ENCODE data around the gene GPR39. TPM values are rescaled to one million over a fixed set of nuclear protein-coding genes. Genes with fewer than 3 reads are reported as not detected.

The GPR39 gene
- total and polyA plus RNA-seq, 2 donors (not counting 3 experiments of a cell fraction or from before 2014, with no cell fraction given), result 0.03 to 0.20 TPM

GRCh38 chr2:132460781-132461180 lies 44.2 kb downstream of the GPR39 start:
- H3K4me3 ChIP-seq (replicated peaks in 1 of 3; ENCODE audit: insufficient read depth in 1 of 3, low read depth in 1 of 3, low read length in 3 of 3), result no peak overlapping the region
- H3K9me3 ChIP-seq (replicated peaks; ENCODE audit: control insufficient read depth, insufficient read depth, low read length), result peaks cover 4% of the 10 kb centered on the region
- POLR2A ChIA-PET, result no interaction called here
- H3K4me2 ChIP-seq (ENCODE audit: insufficient read depth, low read length), result no peak overlapping the region
- no peak overlapping the region for H2AFZ ChIP-seq (ENCODE audit: low read depth, low read length)
- dilution Hi-C loops (cut with MboI; ENCODE audit: extremely low pct_ligation_motif_present, low sequenced_read_pairs), result no loop called here
- H3K9me1 ChIP-seq (replicated peaks; ENCODE audit: control insufficient read depth, extremely low read depth, insufficient read depth, low read length), result no peaks in the 10 kb centered on the region
- intact Hi-C loops (cut with micrococcal nuclease), result no loop called here
- no peaks in the 10 kb centered on the region for H3K27me3 ChIP-seq (ENCODE audit: control insufficient read depth in 2 of 2, insufficient read depth in 2 of 2, low read length in 2 of 2)
- CTCF ChIA-PET, result no interaction called here
- no TSS peak for BruUV-seq (replicated peaks)
- DNase-seq (ENCODE audit: low read depth, low spot score) (no peak), FAIRE-seq (no peak)
- H3K27ac ChIP-seq (ENCODE audit: insufficient read depth, low read depth, low read length), result no peak overlapping the region
- H3K4me1 ChIP-seq (ENCODE audit: control insufficient read depth, extremely low read depth, insufficient read depth, low read length), result no peaks in the 10 kb centered on the region
- TF ChIP-seq MYC (IDR thresholded peaks at IDR 0.05; ENCODE audit: low read depth, low read length) (no peak), CTCF (IDR thresholded peaks at IDR 0.05; ENCODE audit: extremely low read depth in 1 of 2, insufficient read depth in 1 of 2, low read depth in 1 of 2, low read length in 2 of 2) (no peak), POLR2AphosphoS5 (IDR thresholded peaks at IDR 0.05; ENCODE audit: insufficient read depth, low read depth, low read length) (no peak), EZH2 (IDR thresholded peaks at IDR 0.05; ENCODE audit: borderline replicate concordance, low read depth, low read length, severe bottlenecking) (no peak), GATA2 (IDR thresholded peaks at IDR 0.05; ENCODE audit: insufficient read depth, insufficient read length, low read depth, low read length) (no peak)
- no peaks in the 10 kb centered on the region for H3K79me2 ChIP-seq (ENCODE audit: control insufficient read depth, insufficient read depth, low read length)
- no peaks in the 10 kb centered on the region for H4K20me1 ChIP-seq (replicated peaks; ENCODE audit: control insufficient read depth, extremely low read depth, insufficient read depth, low read length)
- H3K36me3 ChIP-seq (ENCODE audit: control insufficient read depth in 2 of 2, extremely low read depth in 1 of 2, insufficient read depth in 2 of 2, low read length in 2 of 2), result no peaks in the 10 kb centered on the region
- H3K9ac ChIP-seq (replicated peaks; ENCODE audit: extremely low read depth, insufficient read depth, low read length), result no peak overlapping the region

- no peaks in the 10 kb centered on the region for H3K9me1 ChIP-seq (replicated peaks; ENCODE audit: control insufficient read depth, extremely low read depth, insufficient read depth, low read length)
- no peak overlapping the region for H3K27ac ChIP-seq (ENCODE audit: insufficient read depth, low read depth, low read length)
- no peak overlapping the region for H3K9ac ChIP-seq (replicated peaks; ENCODE audit: extremely low read depth, insufficient read depth, low read length)
- no peaks in the 10 kb centered on the region for H3K4me1 ChIP-seq (ENCODE audit: control insufficient read depth, extremely low read depth, insufficient read depth, low read length)
- H3K4me2 ChIP-seq (ENCODE audit: insufficient read depth, low read length), result no peak overlapping the region
- no TSS peak for BruUV-seq (replicated peaks)
- CTCF ChIA-PET, result no interaction called here
- intact Hi-C loops (cut with micrococcal nuclease), result no loop called here
- no peak for FAIRE-seq
- dilution Hi-C loops (cut with MboI; ENCODE audit: extremely low pct_ligation_motif_present, low sequenced_read_pairs), result no loop called here
- no peak overlapping the region for H3K4me3 ChIP-seq (replicated peaks in 1 of 3; ENCODE audit: insufficient read depth in 1 of 3, low read depth in 1 of 3, low read length in 3 of 3)
- H3K27me3 ChIP-seq (ENCODE audit: control insufficient read depth in 2 of 2, insufficient read depth in 2 of 2, low read length in 2 of 2), result no peaks in the 10 kb centered on the region
- H2AFZ ChIP-seq (ENCODE audit: low read depth, low read length), result no peak overlapping the region
- no peaks in the 10 kb centered on the region for H3K79me2 ChIP-seq (ENCODE audit: control insufficient read depth, insufficient read depth, low read length)
- TF ChIP-seq GATA2 (IDR thresholded peaks at IDR 0.05; ENCODE audit: insufficient read depth, insufficient read length, low read depth, low read length) (no peak), EZH2 (IDR thresholded peaks at IDR 0.05; ENCODE audit: borderline replicate concordance, low read depth, low read length, severe bottlenecking) (no peak), CTCF (IDR thresholded peaks at IDR 0.05; ENCODE audit: extremely low read depth in 1 of 2, insufficient read depth in 1 of 2, low read depth in 1 of 2, low read length in 2 of 2) (no peak), FOS (IDR thresholded peaks at IDR 0.05; ENCODE audit: borderline replicate concordance, insufficient read depth, low read length) (no peak), POLR2A (IDR thresholded peaks at IDR 0.05; ENCODE audit: low read depth, low read length) (no peak)
- no peaks in the 10 kb centered on the region for H4K20me1 ChIP-seq (replicated peaks; ENCODE audit: control insufficient read depth, extremely low read depth, insufficient read depth, low read length)
- no peak for DNase-seq (ENCODE audit: low read depth, low spot score)
- H3K36me3 ChIP-seq (ENCODE audit: control insufficient read depth in 2 of 2, extremely low read depth in 1 of 2, insufficient read depth in 2 of 2, low read length in 2 of 2), result no peaks in the 10 kb centered on the region
- peaks cover 6% of the 10 kb centered on the region for H3K9me3 ChIP-seq (replicated peaks; ENCODE audit: control insufficient read depth, insufficient read depth, low read length)
- POLR2A ChIA-PET, result no interaction called here
These were observed 45.6 kb downstream of the GPR39 start for GRCh38 chr2:132462236-132462635.
